BLaER1 treated with 17β-estradiol and CSF1 and Interleukin-3, amounts not matched to agents 10 nM and 100 nM (cell line): ENCODE data around the gene COMMD10.

ENCODE experiments used
- H3K27ac ChIP-seq, 11 experiments: shearing (Covaris generic); formaldehyde crosslinking; 2 replicates each; pipeline ENCODE4 v1.8.1; 2022
- H3K27me3 ChIP-seq, 11 experiments: shearing (Covaris generic); formaldehyde crosslinking; 2 replicates each; pipeline ENCODE4 v1.8.1; 2022
- H3K36me3 ChIP-seq, 11 experiments: shearing (Covaris generic); formaldehyde crosslinking; 2 replicates each; pipeline ENCODE4 v1.8.1; 2022
- H3K4me1 ChIP-seq, 10 experiments: shearing (Covaris generic); formaldehyde crosslinking; 2 replicates each; pipeline ENCODE4 v1.8.1; 2022
- H3K4me2 ChIP-seq, 11 experiments: shearing (Covaris generic); formaldehyde crosslinking; 2 replicates each; pipeline ENCODE4 v1.8.1; 2022
- H3K4me3 ChIP-seq, 10 experiments: shearing (Covaris generic); formaldehyde crosslinking; 2 replicates each; pipeline ENCODE4 v1.8.1; 2022
- H3K9ac ChIP-seq, 11 experiments: shearing (Covaris generic); formaldehyde crosslinking; 2 replicates each; pipeline ENCODE4 v1.8.1; 2022
- H3K9me3 ChIP-seq, 11 experiments: shearing (Covaris generic); formaldehyde crosslinking; replicated peaks in 1 of 11; 2 replicates each; pipeline ENCODE4 v1.8.1; 2022
- H4K20me1 ChIP-seq, 11 experiments: shearing (Covaris generic); formaldehyde crosslinking; 2 replicates each; pipeline ENCODE4 v1.8.1; 2022
- Cebpa-rat ChIP-seq, 11 experiments: shearing (Covaris generic); IDR thresholded peaks; 2 replicates each; pipeline ENCODE4 v1.8.1; 2022

Gene COMMD10

DNA sequence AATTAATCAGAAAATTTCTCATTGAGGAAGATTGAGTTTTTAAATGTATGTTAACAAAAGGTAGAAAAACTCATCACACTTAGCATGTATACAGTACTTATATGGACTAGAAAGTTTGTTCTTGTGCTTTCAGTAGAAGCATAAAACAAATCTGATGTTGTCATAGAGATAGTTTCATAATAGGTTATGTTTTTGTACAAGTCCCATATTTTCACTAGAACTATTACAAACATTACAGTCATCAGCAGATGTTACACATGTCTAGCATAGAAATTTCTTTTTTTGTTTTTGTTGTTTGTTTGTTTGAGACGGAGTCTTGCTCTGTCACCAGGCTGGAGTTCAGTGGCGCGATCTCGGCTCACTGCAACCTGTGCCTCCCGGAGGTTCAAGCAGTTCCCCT, 131.4 kb downstream of the COMMD10 start:
- no peaks in the 10 kb centered on the region for H3K9me3 ChIP-seq
- no peak overlapping the region for H3K4me3 ChIP-seq
- H3K27me3 ChIP-seq = no peaks in the 10 kb centered on the region
- no peak overlapping the region for H3K27ac ChIP-seq
- TF ChIP-seq Cebpa-rat (IDR thresholded peaks at IDR 0.05) = no peak
- no peaks in the 10 kb centered on the region for H3K36me3 ChIP-seq
- H3K4me2 ChIP-seq = no peak overlapping the region
- H3K9ac ChIP-seq = no peak overlapping the region
- no peaks in the 10 kb centered on the region for H3K4me1 ChIP-seq
- H4K20me1 ChIP-seq = no peaks in the 10 kb centered on the region; a peak in 1 of 22 replicates

DNA sequence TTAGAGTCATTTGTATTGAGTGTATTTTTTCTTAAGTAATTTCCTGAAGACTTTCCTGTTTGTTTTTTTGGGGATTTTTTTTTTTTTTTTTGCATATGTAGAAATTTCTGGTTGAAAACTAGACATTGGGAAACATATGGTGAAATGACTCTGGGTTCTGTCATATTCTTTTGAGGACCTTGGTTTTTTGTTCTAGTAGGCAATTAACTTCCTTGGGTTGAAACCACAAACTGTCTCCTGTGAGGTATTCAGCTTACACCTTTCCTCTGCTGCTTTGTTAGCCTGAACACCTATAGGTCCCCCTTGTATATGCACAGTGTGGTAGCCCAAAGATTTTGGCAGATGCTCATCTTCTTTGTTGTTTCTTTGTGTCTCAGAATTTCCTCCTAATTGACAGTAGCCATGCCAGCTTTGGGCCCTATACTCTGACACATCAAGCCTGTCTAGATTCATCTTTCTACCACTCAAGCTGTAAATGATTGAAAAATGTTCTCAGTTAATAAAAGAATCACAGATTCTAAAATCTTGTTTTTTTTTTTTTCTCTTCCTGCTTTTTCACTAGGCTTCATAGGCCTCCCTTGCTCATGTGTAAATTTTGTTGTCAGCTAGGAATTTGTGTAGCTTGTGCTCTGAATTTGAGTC, 140.6 kb downstream of the COMMD10 start:
- Histone ChIP-seq H3K4me1 (0 out of 20 replicates have a peak, but pooled peaks cover 0 to 8% (median 0%) of the 10 kb centered on the region in 10 experiments), H3K4me2 (no peak overlapping the region), H3K4me3 (no peak overlapping the region), H3K27me3 (no peaks in the 10 kb centered on the region), H3K9ac (no peak overlapping the region), H4K20me1 (no peaks in the 10 kb centered on the region), H3K36me3 (peaks cover 0 to 8% (median 4%) of the 10 kb centered on the region in 11 experiments; a peak in 5 of 22 replicates), H3K27ac (no peak overlapping the region), H3K9me3 (peaks cover 4 to 9% (median 6%) of the 10 kb centered on the region in 11 experiments; a peak in 13 of 22 replicates)
- no peak for TF ChIP-seq Cebpa-rat (IDR thresholded peaks at IDR 0.05)

DNA sequence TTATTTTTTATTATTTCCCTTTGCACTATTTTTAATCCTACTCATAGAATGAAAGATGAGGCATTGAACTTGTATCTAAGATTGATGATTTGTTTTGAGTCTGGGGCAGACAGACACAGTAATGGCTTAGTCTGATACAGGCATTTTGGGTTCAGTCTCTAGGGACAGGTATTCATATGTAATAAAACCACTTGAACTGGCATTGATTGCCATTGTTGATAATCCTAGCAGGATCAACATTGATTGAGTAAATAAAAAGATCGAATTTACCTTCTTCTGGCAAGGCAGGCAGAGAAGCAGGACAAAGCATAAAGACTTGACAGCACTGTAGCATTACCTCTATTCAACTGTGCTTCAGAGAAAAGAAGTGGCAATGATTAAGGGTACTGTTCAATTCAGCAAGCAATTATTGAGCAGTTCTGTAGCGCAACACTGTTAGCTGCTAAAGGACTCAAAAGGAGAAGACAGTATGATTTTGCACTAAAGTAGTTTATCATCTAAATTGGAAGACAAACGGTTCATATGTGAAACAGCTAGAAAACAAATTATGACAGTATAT, 144.4 kb downstream of the COMMD10 start:
- no peak for TF ChIP-seq Cebpa-rat (IDR thresholded peaks at IDR 0.05)
- no peak overlapping the region for H3K9ac ChIP-seq
- H3K27me3 ChIP-seq = no peaks in the 10 kb centered on the region
- H3K27ac ChIP-seq = no peak overlapping the region
- H3K4me3 ChIP-seq = no peak overlapping the region
- 0 out of 20 replicates have a peak, but pooled peaks cover 0 to 8% (median 0%) of the 10 kb centered on the region in 10 experiments for H3K4me1 ChIP-seq
- peaks cover 3 to 5% (median 4%) of the 10 kb centered on the region in 11 experiments; a peak in 13 of 22 replicates for H3K9me3 ChIP-seq
- H3K36me3 ChIP-seq = peaks cover 0 to 5% (median 3%) of the 10 kb centered on the region in 11 experiments; a peak in 5 of 22 replicates
- no peak overlapping the region for H3K4me2 ChIP-seq
- H4K20me1 ChIP-seq = no peaks in the 10 kb centered on the region

DNA sequence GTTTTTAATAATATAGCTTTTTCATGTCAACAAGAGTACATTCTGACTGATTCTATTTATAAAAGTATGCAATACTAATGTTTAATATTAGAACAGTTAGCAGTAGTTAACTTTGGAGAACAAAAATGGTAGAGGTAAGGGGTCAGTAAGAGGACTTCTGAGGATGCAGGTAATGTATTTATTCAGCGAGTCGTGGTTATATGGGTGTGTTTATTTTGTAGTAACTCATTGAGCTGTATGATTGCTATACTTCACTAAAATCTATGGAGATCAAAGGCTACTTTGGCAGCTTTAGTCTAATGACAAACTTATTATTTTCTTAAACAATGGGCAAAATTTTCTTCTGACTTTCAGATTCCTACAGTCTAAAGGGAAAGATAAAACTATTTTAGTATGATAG, 146.5 kb downstream of the COMMD10 start:
- Histone ChIP-seq H3K4me3 (no peak overlapping the region), H3K27me3 (no peaks in the 10 kb centered on the region), H3K27ac (no peak overlapping the region), H3K4me2 (no peak overlapping the region), H3K9ac (no peak overlapping the region), H3K9me3 (peaks cover 0 to 4% (median 0%) of the 10 kb centered on the region in 11 experiments; a peak in 3 of 22 replicates), H3K4me1 (no peaks in the 10 kb centered on the region), H3K36me3 (peaks cover 0 to 8% (median 0%) of the 10 kb centered on the region in 11 experiments; a peak in 4 of 22 replicates), H4K20me1 (no peaks in the 10 kb centered on the region)
- no peak for TF ChIP-seq Cebpa-rat (IDR thresholded peaks at IDR 0.05)

DNA sequence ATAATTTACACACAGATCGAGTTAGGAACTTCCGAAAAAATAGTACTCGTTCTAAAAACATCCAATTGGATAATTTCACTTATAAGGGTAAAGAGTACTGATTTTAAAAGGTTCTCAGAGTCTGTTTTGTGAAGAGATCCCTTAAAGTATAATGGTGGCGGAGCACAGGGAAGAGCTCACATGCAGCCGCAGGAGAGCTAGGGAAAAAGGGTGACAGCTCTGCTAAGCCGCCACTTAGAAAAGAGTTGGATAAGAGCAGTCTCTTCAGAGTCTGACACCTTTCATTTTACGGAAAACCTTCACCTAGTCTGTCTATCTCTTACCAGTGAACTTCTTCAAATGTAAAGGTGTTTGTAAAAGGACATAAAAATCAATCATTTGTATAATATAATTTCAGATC, 149.9 kb downstream of the COMMD10 start:
- Histone ChIP-seq H3K4me2 (no peak overlapping the region), H3K27ac (no peak overlapping the region), H3K4me3 (no peak overlapping the region), H3K27me3 (no peaks in the 10 kb centered on the region), H3K9ac (no peak overlapping the region), H4K20me1 (no peaks in the 10 kb centered on the region), H3K36me3 (peaks cover 0 to 8% (median 0%) of the 10 kb centered on the region in 11 experiments; a peak in 5 of 22 replicates), H3K9me3 (peaks cover 0 to 6% (median 0%) of the 10 kb centered on the region in 11 experiments; a peak in 3 of 22 replicates), H3K4me1 (no peaks in the 10 kb centered on the region)
- TF ChIP-seq Cebpa-rat (IDR thresholded peaks at IDR 0.05) = no peak

DNA sequence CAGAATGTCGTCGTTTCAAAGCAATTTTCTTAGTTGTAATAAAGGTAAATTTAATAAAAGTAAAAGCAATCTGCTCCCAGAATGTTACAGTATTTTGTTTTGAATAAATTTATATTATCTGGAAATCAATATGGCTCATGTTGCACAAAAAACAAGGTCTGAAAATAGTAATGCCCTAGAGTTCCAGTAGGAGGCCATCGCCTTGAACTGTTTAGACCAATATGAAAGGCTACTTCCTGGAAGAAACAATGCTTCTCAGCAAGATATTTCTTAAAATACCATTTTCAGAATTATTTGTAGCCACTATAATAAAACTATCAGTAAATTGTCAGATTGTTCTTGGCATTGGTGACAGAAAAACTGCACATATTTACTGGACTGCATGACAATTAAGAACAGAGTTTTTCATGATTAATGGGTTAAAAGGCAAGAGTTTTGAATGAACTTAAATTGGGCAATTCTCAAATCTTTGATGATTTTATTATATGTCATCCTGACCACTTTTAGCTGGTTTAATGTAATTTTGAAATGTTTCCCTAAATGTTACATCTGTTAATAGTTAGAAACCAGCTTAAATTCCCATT, 153.2 kb downstream of the COMMD10 start:
- no peaks in the 10 kb centered on the region for H3K4me1 ChIP-seq
- H3K9me3 ChIP-seq = peaks cover 0 to 6% (median 0%) of the 10 kb centered on the region in 11 experiments; a peak in 3 of 22 replicates
- no peak overlapping the region for H3K9ac ChIP-seq
- no peak for TF ChIP-seq Cebpa-rat (IDR thresholded peaks at IDR 0.05)
- H3K4me2 ChIP-seq = no peak overlapping the region
- peaks cover 0 to 8% (median 0%) of the 10 kb centered on the region in 11 experiments; a peak in 5 of 22 replicates for H3K36me3 ChIP-seq
- no peak overlapping the region for H3K27ac ChIP-seq
- H3K4me3 ChIP-seq = no peak overlapping the region
- H3K27me3 ChIP-seq = no peaks in the 10 kb centered on the region
- H4K20me1 ChIP-seq = no peaks in the 10 kb centered on the region

DNA sequence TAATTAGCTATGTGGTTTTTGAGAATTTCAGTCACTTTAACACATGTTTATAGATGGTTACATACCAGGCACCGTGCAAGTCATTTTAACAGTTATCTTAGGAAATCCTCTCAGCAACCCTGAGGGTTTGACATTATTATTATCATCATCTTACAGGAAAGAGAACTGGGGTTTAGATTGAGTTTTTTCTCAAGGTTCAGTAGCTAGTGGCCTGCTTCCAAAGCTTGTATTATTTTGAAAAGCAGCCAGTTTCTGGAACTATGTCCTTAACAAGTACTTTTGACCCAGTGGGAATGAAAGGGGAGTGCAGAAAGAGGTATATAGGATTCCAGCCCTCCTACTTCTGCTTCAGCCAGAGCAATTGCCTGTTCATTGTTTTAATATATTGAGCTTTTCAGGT, 157.5 kb downstream of the COMMD10 start:
- no peak overlapping the region for H3K9ac ChIP-seq
- H3K9me3 ChIP-seq = peaks cover 13 to 26% (median 19%) of the 10 kb centered on the region in 11 experiments
- H3K4me3 ChIP-seq = no peak overlapping the region
- no peaks in the 10 kb centered on the region for H3K4me1 ChIP-seq
- no peak overlapping the region for H3K4me2 ChIP-seq
- no peaks in the 10 kb centered on the region for H3K27me3 ChIP-seq
- H3K27ac ChIP-seq = no peak overlapping the region
- H4K20me1 ChIP-seq = no peaks in the 10 kb centered on the region
- no peak for TF ChIP-seq Cebpa-rat (IDR thresholded peaks at IDR 0.05)
- peaks cover 0 to 20% (median 7%) of the 10 kb centered on the region in 11 experiments; a peak in 13 of 22 replicates for H3K36me3 ChIP-seq

DNA sequence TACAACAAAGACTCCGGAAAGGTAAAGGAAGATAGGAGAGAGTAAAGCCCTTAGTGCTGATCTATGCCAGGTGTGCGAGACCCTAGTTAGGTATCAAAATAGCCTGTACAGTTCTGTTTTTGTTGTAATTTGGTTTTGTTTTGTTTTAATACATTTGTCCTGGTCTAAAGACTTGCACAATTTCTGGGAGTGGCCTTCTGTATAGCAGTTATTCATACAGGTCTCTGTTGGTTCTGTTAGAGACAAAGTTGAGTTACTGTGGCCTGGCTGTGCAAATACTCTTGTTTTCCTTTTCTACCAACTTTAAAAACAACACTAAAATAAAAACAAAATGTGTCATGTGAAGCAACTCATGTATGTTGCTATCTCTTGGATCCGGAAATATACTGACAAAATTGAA, 163.6 kb downstream of the COMMD10 start:
- no peak overlapping the region for H3K4me2 ChIP-seq
- no peaks in the 10 kb centered on the region for H3K4me1 ChIP-seq
- H3K36me3 ChIP-seq = peaks cover 0 to 27% (median 10%) of the 10 kb centered on the region in 11 experiments; a peak in 15 of 22 replicates
- H3K4me3 ChIP-seq = no peak overlapping the region
- no peak for TF ChIP-seq Cebpa-rat (IDR thresholded peaks at IDR 0.05)
- peaks cover 18 to 34% (median 24%) of the 10 kb centered on the region in 11 experiments for H3K9me3 ChIP-seq
- no peak overlapping the region for H3K9ac ChIP-seq
- H3K27ac ChIP-seq = no peak overlapping the region
- H4K20me1 ChIP-seq = no peaks in the 10 kb centered on the region
- no peaks in the 10 kb centered on the region for H3K27me3 ChIP-seq

DNA sequence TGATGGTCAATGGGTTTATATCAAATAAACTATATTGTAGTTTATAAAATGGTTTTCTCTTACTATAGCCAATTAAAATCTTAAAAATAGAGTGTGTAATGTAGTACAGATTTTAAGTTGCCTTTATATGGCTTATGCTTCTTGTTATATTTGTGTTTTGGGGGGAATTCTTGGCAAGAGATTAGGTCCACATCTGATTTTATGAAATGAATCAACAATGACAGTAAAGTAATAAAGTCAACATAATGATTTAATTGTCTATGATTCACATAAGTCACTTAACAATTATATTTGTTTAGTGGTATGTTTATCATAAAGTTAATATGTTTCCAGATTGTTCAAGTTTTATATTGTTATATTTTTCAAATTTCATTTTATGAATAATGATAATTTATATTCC, 164.8 kb downstream of the COMMD10 start:
- Histone ChIP-seq H3K9ac (no peak overlapping the region), H3K27me3 (no peaks in the 10 kb centered on the region), H3K4me1 (no peaks in the 10 kb centered on the region), H3K4me3 (no peak overlapping the region), H3K4me2 (no peak overlapping the region), H3K9me3 (peaks cover 18 to 34% (median 24%) of the 10 kb centered on the region in 11 experiments), H4K20me1 (no peaks in the 10 kb centered on the region), H3K27ac (no peak overlapping the region), H3K36me3 (peaks cover 0 to 27% (median 10%) of the 10 kb centered on the region in 11 experiments; a peak in 15 of 22 replicates)
- no peak for TF ChIP-seq Cebpa-rat (IDR thresholded peaks at IDR 0.05)
